ENCODE data around the gene ESRRB.

The ESRRB gene

DNA sequence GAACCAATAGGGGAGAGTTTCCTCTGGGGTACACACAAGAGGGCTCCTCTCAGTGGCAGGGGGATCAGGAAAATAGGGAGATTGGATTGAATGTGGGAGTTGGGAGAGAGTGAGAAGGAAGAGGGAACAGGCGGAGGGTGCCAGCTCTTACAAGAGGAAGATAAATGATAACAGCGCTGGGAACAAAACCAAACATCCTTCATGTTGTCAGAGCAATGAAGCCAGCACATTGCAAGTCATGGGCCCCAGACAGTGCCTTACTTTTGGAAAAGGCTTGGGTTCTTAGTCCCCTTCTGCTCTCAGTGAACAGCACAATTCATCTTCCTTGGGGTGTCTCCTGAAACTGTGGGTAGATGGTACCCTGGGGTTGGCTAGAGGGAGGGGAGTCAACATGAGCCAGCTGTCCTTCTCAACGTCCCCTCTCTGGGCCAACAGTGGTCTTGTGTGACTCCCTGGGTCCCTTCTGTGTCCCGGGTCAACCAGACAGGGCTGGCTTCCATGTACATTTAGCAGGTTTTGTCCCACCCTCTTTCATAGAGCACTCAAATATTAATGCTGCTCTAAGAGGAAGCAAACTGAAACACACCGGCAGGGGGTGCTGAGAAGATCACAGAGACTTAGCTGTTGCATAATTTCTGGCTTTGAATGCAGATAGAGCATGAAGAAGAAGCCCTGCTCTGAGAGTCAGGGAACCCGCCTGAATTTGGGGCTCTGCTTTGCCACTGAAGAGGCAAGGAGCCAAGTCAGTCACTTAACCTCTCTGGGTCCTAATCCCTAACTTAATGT is 138.5 kb downstream of the ESRRB start:
- peak; percentile 48 for TF ChIP-seq RAD21 (IDR thresholded peaks at IDR 0.05; ENCODE audit: low read depth)
- TF ChIP-seq YY1 (IDR thresholded peaks at IDR 0.05; ENCODE audit: low read depth), result no peak
- peak; percentile 88 for TF ChIP-seq CEBPB (IDR thresholded peaks at IDR 0.05)

DNA sequence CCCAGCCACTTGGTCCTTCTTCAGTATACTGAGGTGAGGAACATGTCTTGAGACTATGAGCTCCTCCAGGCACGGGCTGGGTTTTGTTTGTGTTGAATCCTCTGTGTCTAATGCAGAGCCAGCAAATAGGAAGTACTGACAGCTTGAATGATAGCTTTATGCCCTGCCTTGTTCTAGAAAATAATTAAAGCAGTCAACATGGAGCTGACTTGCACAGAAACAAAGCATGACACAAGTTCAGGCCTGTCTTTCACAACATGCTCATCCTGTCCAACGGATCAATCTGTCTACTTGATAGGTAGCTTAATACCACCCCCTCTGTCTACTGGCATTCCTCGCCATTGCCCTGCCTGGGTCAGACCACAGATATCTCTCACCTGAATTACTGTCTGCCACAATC is 140.9 kb downstream of the ESRRB start:
- TF ChIP-seq EGR1 (IDR thresholded peaks at IDR 0.05) (no peak), TAF1 (IDR thresholded peaks at IDR 0.05; ENCODE audit: low read depth) (no peak), FOXM1 (IDR thresholded peaks at IDR 0.05; ENCODE audit: borderline replicate concordance, low read depth) (no peak), NFIC (IDR thresholded peaks at IDR 0.05) (no peak), MAX (IDR thresholded peaks at IDR 0.05) (no peak), TEAD4 (IDR thresholded peaks at IDR 0.05) (no peak), TCF12 (IDR thresholded peaks at IDR 0.05; ENCODE audit: low read depth) (no peak), CREB1 (IDR thresholded peaks at IDR 0.05; ENCODE audit: low read depth) (no peak), EP300 (IDR thresholded peaks at IDR 0.05; ENCODE audit: borderline replicate concordance) (no peak), RAD21 (IDR thresholded peaks at IDR 0.05; ENCODE audit: low read depth) (no peak), CEBPB (IDR thresholded peaks at IDR 0.05) (no peak), YY1 (IDR thresholded peaks at IDR 0.05; ENCODE audit: low read depth) (no peak), ZBTB7A (IDR thresholded peaks at IDR 0.05; ENCODE audit: low read depth) (no peak)
- TF ChIP-seq, protein P1, sequence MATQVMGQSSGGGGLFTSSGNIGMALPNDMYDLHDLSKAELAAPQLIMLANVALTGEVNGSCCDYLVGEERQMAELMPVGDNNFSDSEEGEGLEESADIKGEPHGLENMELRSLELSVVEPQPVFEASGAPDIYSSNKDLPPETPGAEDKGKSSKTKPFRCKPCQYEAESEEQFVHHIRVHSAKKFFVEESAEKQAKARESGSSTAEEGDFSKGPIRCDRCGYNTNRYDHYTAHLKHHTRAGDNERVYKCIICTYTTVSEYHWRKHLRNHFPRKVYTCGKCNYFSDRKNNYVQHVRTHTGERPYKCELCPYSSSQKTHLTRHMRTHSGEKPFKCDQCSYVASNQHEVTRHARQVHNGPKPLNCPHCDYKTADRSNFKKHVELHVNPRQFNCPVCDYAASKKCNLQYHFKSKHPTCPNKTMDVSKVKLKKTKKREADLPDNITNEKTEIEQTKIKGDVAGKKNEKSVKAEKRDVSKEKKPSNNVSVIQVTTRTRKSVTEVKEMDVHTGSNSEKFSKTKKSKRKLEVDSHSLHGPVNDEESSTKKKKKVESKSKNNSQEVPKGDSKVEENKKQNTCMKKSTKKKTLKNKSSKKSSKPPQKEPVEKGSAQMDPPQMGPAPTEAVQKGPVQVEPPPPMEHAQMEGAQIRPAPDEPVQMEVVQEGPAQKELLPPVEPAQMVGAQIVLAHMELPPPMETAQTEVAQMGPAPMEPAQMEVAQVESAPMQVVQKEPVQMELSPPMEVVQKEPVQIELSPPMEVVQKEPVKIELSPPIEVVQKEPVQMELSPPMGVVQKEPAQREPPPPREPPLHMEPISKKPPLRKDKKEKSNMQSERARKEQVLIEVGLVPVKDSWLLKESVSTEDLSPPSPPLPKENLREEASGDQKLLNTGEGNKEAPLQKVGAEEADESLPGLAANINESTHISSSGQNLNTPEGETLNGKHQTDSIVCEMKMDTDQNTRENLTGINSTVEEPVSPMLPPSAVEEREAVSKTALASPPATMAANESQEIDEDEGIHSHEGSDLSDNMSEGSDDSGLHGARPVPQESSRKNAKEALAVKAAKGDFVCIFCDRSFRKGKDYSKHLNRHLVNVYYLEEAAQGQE (IDR thresholded peaks at IDR 0.05; ENCODE audit: low read depth), result no peak
- TF ChIP-seq, protein P2, sequence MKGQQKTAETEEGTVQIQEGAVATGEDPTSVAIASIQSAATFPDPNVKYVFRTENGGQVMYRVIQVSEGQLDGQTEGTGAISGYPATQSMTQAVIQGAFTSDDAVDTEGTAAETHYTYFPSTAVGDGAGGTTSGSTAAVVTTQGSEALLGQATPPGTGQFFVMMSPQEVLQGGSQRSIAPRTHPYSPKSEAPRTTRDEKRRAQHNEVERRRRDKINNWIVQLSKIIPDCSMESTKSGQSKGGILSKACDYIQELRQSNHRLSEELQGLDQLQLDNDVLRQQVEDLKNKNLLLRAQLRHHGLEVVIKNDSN (IDR thresholded peaks at IDR 0.05), result no peak

DNA sequence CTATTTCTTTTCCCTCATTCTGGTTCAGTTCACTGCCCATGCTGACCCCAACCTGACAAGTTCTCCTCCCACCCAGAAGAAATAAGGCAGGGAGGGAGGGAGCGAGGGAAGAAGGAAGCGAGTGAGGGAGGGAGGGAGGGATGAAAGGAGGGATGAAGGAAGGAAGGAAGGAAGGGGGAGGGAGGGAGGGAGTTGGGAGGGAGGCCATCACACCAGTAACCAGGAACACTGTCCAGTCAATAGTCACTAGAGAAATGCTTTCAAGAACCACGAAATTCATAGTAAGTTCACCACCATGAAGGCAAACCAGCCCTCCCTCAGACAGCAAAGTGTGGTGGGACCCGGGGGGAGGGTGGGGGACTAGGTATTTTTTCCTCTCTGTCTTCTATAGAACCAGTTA is 142.4 kb downstream of the ESRRB start:
- TF ChIP-seq MAX (IDR thresholded peaks at IDR 0.05), result no peak
- TF ChIP-seq TAF1 (IDR thresholded peaks at IDR 0.05; ENCODE audit: low read depth), result no peak
- no peak for TF ChIP-seq NFIC (IDR thresholded peaks at IDR 0.05)
- no peak for TF ChIP-seq FOXM1 (IDR thresholded peaks at IDR 0.05; ENCODE audit: borderline replicate concordance, low read depth)
- TF ChIP-seq CEBPB (IDR thresholded peaks at IDR 0.05), result no peak
- TF ChIP-seq EP300 (IDR thresholded peaks at IDR 0.05; ENCODE audit: borderline replicate concordance), result no peak
- no peak for TF ChIP-seq TEAD4 (IDR thresholded peaks at IDR 0.05)
- TF ChIP-seq YY1 (IDR thresholded peaks at IDR 0.05; ENCODE audit: low read depth), result no peak
- no peak for TF ChIP-seq ZBTB7A (IDR thresholded peaks at IDR 0.05; ENCODE audit: low read depth)
- TF ChIP-seq, protein P1 (IDR thresholded peaks at IDR 0.05; ENCODE audit: low read depth), result no peak

- no peak for TF ChIP-seq YY1 (IDR thresholded peaks at IDR 0.05; ENCODE audit: low read depth)
Measured at GRCh38 chr14:76525106-76525821, 149.3 kb downstream of the ESRRB start.

- TF ChIP-seq RAD21 (IDR thresholded peaks at IDR 0.05; ENCODE audit: low read depth) (no peak), TAF1 (IDR thresholded peaks at IDR 0.05; ENCODE audit: low read depth) (no peak), EGR1 (IDR thresholded peaks at IDR 0.05) (no peak), CREB1 (IDR thresholded peaks at IDR 0.05; ENCODE audit: low read depth) (no peak), YY1 (IDR thresholded peaks at IDR 0.05; ENCODE audit: low read depth) (no peak), NFIC (IDR thresholded peaks at IDR 0.05) (no peak), TCF12 (IDR thresholded peaks at IDR 0.05; ENCODE audit: low read depth) (no peak), FOXM1 (IDR thresholded peaks at IDR 0.05; ENCODE audit: borderline replicate concordance, low read depth) (no peak), MAX (IDR thresholded peaks at IDR 0.05) (no peak), EP300 (IDR thresholded peaks at IDR 0.05; ENCODE audit: borderline replicate concordance) (no peak), CEBPB (IDR thresholded peaks at IDR 0.05) (no peak)
- TF ChIP-seq, protein P2 (IDR thresholded peaks at IDR 0.05), result no peak
Measured at GRCh38 chr14:76531085-76531484, 155.1 kb downstream of the ESRRB start.
